ENCODE data around the gene PDCD6IP.

Gene PDCD6IP

GRCh38 chr3:33911525-33912322 lies 113.3 kb downstream of the PDCD6IP start:
- Histone ChIP-seq H3K36me3 (ENCODE audit: control insufficient read depth, insufficient read depth, low read length) (no peaks in the 10 kb centered on the region), H2AFZ (peak overlapping the region; percentile 40)

DNA sequence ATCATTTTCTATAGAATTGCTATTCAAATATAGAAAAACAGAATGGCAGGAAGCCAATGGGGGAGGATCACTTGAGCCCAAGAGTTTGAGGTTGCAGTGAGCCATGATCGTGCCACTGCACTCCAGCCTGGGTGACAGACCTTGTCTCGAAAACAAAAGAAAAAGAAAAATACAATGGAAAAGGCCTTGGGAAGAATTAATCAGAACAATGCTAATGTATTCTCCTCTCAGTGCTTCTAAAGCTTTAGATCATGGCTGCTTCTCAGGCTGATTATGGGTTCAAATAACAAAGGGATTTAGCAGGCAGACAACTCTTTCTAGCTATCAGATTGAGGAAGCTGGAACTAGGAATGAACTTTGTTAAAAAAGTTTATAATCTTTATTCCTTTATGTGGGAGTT lies 115.8 kb downstream of the PDCD6IP start:
- Histone ChIP-seq H3K9ac (no peak overlapping the region), H3K27ac (no peak overlapping the region)
- no peak for TF ChIP-seq CTCF (IDR thresholded peaks at IDR 0.05)

More at GRCh38 chr3:33911525-33912322, 113.3 kb downstream of the PDCD6IP start:
- Histone ChIP-seq H3K9ac (no peak overlapping the region), H3K4me3 (ENCODE audit: low read depth, low read length) (no peak overlapping the region), H3K4me2 (ENCODE audit: low read length) (no peak overlapping the region), H3K27ac (no peak overlapping the region), H3K79me2 (no peaks in the 10 kb centered on the region), H3K27me3 (ENCODE audit: control insufficient read depth, insufficient read depth, low read length) (no peaks in the 10 kb centered on the region), H3K4me1 (peaks cover 4% of the 10 kb centered on the region), H3K9me3 (ENCODE audit: control insufficient read depth, low read length) (no peaks in the 10 kb centered on the region)
- TF ChIP-seq CTCF (IDR thresholded peaks at IDR 0.05), result no peak

DNA sequence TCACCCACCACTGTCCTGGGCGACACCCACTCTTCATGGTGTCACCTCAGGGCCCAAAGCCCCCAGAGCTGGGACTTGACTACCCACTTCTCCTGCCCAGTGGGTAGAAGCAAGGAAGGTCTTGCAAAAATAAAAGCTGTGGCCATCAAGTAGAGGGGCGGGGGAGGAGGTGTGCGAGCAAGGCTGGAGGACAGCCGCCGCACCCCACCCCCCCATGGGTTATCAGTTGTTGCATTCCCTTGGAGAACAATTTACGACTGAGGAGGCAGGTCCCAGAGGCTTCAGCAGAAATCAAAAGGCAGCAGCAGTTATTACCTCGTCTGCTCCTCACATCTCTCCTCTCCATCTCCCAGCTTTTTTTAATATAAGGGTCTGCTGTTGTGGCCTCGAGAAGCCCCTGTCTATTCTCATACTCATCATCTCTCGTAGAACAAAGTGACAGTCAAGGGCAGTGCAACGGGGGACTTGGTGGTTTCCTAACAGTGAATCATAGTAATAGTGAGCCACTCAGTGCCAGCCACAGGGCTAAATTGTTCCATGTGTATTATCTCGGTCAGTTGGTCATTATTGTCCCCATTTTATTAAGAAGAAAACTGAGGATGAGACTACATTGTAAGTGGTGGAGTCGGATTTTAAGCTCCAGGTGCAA lies 116.4 kb downstream of the PDCD6IP start:
- Histone ChIP-seq H3K27ac (no peak overlapping the region), H2AFZ (no peak overlapping the region), H3K4me2 (ENCODE audit: low read length) (no peak overlapping the region), H3K27me3 (ENCODE audit: control insufficient read depth, insufficient read depth, low read length) (no peaks in the 10 kb centered on the region), H3K36me3 (ENCODE audit: control insufficient read depth, insufficient read depth, low read length) (no peaks in the 10 kb centered on the region), H3K9ac (no peak overlapping the region), H3K79me2 (no peaks in the 10 kb centered on the region), H3K4me3 (ENCODE audit: low read depth, low read length) (no peak overlapping the region), H3K9me3 (ENCODE audit: control insufficient read depth, low read length) (no peaks in the 10 kb centered on the region), H3K4me1 (peaks cover 4% of the 10 kb centered on the region)
- no peak for TF ChIP-seq CTCF (IDR thresholded peaks at IDR 0.05)

More for the DNA sequence above, 115.8 kb downstream of the PDCD6IP start:
- no peaks in the 10 kb centered on the region for H3K27me3 ChIP-seq (ENCODE audit: control insufficient read depth, insufficient read depth, low read length)
- H2AFZ ChIP-seq, result no peak overlapping the region
- H3K36me3 ChIP-seq (ENCODE audit: control insufficient read depth, insufficient read depth, low read length), result no peaks in the 10 kb centered on the region
- no peak overlapping the region for H3K4me2 ChIP-seq (ENCODE audit: low read length)
- H3K9me3 ChIP-seq (ENCODE audit: control insufficient read depth, low read length), result no peaks in the 10 kb centered on the region
- no peak overlapping the region for H3K4me3 ChIP-seq (ENCODE audit: low read depth, low read length)
- peaks cover 4% of the 10 kb centered on the region for H3K4me1 ChIP-seq
- H3K79me2 ChIP-seq, result no peaks in the 10 kb centered on the region

GRCh38 chr3:33915796-33916546 lies 117.5 kb downstream of the PDCD6IP start:
- Histone ChIP-seq H3K9ac (no peak overlapping the region), H3K9me3 (ENCODE audit: control insufficient read depth, low read length) (no peaks in the 10 kb centered on the region), H2AFZ (no peak overlapping the region), H3K4me2 (ENCODE audit: low read length) (no peak overlapping the region), H3K36me3 (ENCODE audit: control insufficient read depth, insufficient read depth, low read length) (no peaks in the 10 kb centered on the region), H3K79me2 (no peaks in the 10 kb centered on the region), H3K4me3 (ENCODE audit: low read depth, low read length) (no peak overlapping the region), H3K27ac (no peak overlapping the region), H3K27me3 (ENCODE audit: control insufficient read depth, insufficient read depth, low read length) (no peaks in the 10 kb centered on the region), H3K4me1 (peaks cover 4% of the 10 kb centered on the region)
- no peak for TF ChIP-seq CTCF (IDR thresholded peaks at IDR 0.05)
